ENCODE data around the gene BDKRB2. TPM values are rescaled to one million over a fixed set of nuclear protein-coding genes. Genes with fewer than 3 reads are reported as not detected.

Gene BDKRB2
- total and polyA plus RNA-seq, 2 of the 4 experiments (the other 2 are of a cell fraction) = 60.9 to 73.1 TPM

DNA sequence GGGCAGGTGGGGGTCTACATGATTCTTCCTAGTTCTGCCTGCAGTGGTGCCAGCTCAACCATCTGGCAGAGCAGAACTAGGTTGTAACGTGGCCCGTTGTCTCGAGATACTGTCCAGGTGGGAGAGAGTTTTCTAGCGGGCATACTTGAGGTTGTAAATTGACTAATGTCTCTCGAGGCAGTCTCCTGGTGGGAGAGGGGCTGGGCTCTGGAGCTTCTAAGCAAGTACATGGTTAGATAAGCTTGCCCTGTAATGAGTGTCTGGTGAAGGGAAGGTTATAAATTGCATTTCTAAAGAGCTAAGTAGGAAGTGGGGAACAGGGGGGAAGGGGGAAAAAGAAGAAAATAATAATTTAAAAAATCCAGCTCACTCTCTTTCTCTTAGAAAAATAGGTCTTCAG, 69.5 kb downstream of the BDKRB2 start:
- H2AK9ac ChIP-seq (replicated peaks; ENCODE audit: low read depth, low read length, poor library complexity) = no peak overlapping the region
- no peak overlapping the region for H3K4me3 ChIP-seq (ENCODE audit: insufficient read depth, low read depth, low read length)
- H2BK5ac ChIP-seq (ENCODE audit: low read depth, low read length, poor library complexity, severe bottlenecking) = peak overlapping the region; percentile 90
- peak overlapping the region; percentile 24; the same call in 1 of the 2 replicates for H3K56ac ChIP-seq (ENCODE audit: extremely low read depth, insufficient read depth, low read length)
- peak overlapping the region; percentile 94 for H3K27ac ChIP-seq (ENCODE audit: insufficient read depth, low read length)
- WGBS, 2 experiments (ENCODE audit: extremely low coverage in 2 of 2, insufficient read length in 1 of 2) = no CpG with 5 or more reads among the region's 5 CpGs
- no peaks in the 10 kb centered on the region for H3K27me3 ChIP-seq (ENCODE audit: control insufficient read depth, insufficient read depth, low read length)
- H2AK5ac ChIP-seq (ENCODE audit: low read depth, low read length) = peak overlapping the region; percentile 97
- H3K79me1 ChIP-seq (ENCODE audit: low read depth in 1 of 2, low read length in 2 of 2) = peaks cover 0 to 7% of the 10 kb centered on the region in 2 experiments; a peak in 1 of 4 replicates
- H3K4me2 ChIP-seq (ENCODE audit: low read depth, low read length) = no peak overlapping the region
- H3K9me1 ChIP-seq (ENCODE audit: insufficient read depth, low read length) = peaks cover 13% of the 10 kb centered on the region
- dilution Hi-C loops (cut with HindIII; ENCODE audit: low sequenced_read_pairs, unreplicated experiment) = no loop called here
- no peaks in the 10 kb centered on the region for H3K36me3 ChIP-seq (ENCODE audit: control insufficient read depth, insufficient read depth, low read length)
- H3K18ac ChIP-seq (ENCODE audit: low read depth, low read length) = peak overlapping the region; percentile 85
- H2BK15ac ChIP-seq (ENCODE audit: low read depth, low read length) = peak overlapping the region; percentile 71; the same call in 2 of the 3 replicates
- peak overlapping the region; percentile 27 for H2AFZ ChIP-seq (replicated peaks; ENCODE audit: low read length, poor library complexity)
- H2BK20ac ChIP-seq (ENCODE audit: low read depth, low read length) = peak overlapping the region; percentile 97
- peaks cover 10% of the 10 kb centered on the region for H3K9me3 ChIP-seq (ENCODE audit: control insufficient read depth, insufficient read depth, low read length)
- ATAC-seq (ENCODE audit: low read depth) (peak; percentile 2; the same call in 1 of the 2 replicates), DNase-seq (no peak)
- ChIA-PET POLR2A (ENCODE audit: unreplicated experiment) (interaction anchor here (0.9 to 1.6 kb wide), 2 partner anchors 18 to 170 kb away, joined by 3 to 6 read pairs; partner anchors contain the start of gene BDKRB1), CTCF (interaction anchor here (0.6 to 3.5 kb wide), 9 partner anchors 12 to 173 kb away, joined by 3 to 55 read pairs (median 8); partner anchors contain the start of gene BDKRB1)
- in situ Hi-C loops (cut with MboI; ENCODE audit: low sequenced_read_pairs) = loop anchor here (5.0 to 25.0 kb wide), 2 partner anchors 172 to 737 kb away; partner anchors contain the start of gene GLRX5
- peak overlapping the region; percentile 93 for H3K4ac ChIP-seq (ENCODE audit: low read depth, low read length)
- peak overlapping the region; percentile 79 to 92 for H4K8ac ChIP-seq (ENCODE audit: low read depth in 2 of 2, low read length in 2 of 2)
- H4K20me1 ChIP-seq (ENCODE audit: insufficient read depth, low read length) = no peaks in the 10 kb centered on the region
- H3K9ac ChIP-seq (ENCODE audit: low read depth, low read length) = peak overlapping the region; percentile 52
- H4K5ac ChIP-seq (ENCODE audit: low read depth, low read length) = peak overlapping the region; percentile 87
- peak overlapping the region; percentile 78; the same call in 1 of the 2 replicates for H3K23ac ChIP-seq (ENCODE audit: low read depth, low read length)
- intact Hi-C loops (cut with micrococcal nuclease) = no loop called here
- BruUV-seq (replicated peaks) = no TSS peak
- H4K91ac ChIP-seq (ENCODE audit: insufficient read depth, low read depth, low read length) = peak overlapping the region; percentile 93
- TF ChIP-seq CHD1 (IDR thresholded peaks at IDR 0.05; ENCODE audit: low read depth, low read length) = no peak
- peak overlapping the region; percentile 95 for H3K14ac ChIP-seq (replicated peaks; ENCODE audit: low read depth, low read length)
- peaks cover 22% of the 10 kb centered on the region for H3K4me1 ChIP-seq (ENCODE audit: control insufficient read depth, insufficient read depth, low read length)
- peak overlapping the region; percentile 96 for H2BK120ac ChIP-seq (ENCODE audit: low read depth, low read length)

Measured in IMR-90 (cell line).